HG02759 (cell line): Measurements from ENCODE around the gene PSMD8.
"Not testable (repeated sequence)": the region's sequence is repeated elsewhere in the genome, so short reads cannot be mapped to it uniquely, and the experiment has no call there.

ENCODE experiments used
- ATAC-seq: cut with Tn5 transposase; IDR thresholded peaks from one replicate; pipeline ENCODE4 v1.9.1; 2021; ENCODE audit warnings: mild to moderate bottlenecking, moderate library complexity; ENCODE audit not compliant: unreplicated experiment

Gene PSMD8

DNA sequence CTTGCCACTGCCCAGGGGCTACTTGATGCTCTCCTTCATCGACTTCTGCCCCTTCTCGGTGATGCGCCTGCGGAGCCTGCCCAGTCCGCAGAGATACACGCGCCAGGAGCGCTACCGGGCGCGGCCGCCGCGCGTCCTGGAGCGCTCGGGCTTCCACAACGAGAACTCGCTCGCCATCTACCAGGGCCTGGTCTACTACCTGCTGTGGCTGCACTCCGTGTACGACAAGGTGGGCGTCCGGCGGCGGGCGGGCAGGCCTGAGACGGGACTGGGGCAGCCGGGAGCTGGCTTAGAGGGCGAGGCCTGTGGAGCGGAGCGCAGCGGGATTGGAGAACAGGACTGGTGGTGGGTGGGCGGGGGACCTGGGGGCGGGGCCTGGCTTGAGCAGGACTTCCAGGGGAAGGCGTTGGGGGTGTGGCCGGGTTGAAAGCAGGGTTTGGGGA lies 12.7 kb upstream of the PSMD8 start:
- peak; percentile 58 for ATAC-seq

DNA sequence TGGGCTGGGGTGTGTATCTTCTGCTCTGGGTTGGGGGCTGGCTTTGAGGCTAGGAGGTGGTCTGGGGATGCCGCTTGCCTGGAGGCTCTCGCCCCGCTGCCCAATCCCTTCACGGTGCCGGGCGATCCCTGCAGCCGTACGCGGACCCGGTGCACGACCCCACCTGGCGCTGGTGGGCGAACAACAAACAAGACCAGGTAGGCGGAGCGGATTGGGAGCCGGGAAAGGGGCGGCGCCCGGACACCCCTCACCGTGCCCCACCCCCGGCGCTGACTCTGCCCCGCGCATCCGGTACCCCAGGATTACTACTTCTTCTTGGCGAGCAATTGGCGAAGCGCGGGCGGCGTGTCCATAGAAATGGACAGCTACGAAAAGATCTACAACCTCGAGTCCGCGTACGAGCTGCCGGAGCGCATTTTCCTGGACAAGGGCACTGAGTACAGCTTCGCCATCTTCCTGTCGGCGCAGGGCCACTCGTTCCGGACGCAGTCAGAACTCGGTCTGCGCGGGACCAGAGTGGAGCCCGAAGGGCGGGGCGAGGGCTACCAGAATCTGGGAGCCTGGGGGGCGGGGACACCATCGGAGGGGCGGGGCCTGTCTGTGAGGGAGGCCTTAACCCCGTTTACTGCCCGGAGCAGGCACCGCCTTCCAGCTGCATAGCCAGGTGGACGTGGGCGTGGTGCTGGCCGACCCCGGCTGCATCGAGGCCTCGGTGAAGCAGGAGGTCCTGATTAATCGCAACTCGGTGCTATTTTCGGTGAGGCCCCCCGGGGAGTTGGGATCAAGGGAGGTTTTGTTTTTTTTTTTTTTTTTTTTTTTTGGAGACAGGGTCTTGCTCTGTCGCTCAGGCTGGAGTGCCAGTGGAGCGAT lies 12.1 kb upstream of the PSMD8 start:
- ATAC-seq: peak; percentile 46

DNA sequence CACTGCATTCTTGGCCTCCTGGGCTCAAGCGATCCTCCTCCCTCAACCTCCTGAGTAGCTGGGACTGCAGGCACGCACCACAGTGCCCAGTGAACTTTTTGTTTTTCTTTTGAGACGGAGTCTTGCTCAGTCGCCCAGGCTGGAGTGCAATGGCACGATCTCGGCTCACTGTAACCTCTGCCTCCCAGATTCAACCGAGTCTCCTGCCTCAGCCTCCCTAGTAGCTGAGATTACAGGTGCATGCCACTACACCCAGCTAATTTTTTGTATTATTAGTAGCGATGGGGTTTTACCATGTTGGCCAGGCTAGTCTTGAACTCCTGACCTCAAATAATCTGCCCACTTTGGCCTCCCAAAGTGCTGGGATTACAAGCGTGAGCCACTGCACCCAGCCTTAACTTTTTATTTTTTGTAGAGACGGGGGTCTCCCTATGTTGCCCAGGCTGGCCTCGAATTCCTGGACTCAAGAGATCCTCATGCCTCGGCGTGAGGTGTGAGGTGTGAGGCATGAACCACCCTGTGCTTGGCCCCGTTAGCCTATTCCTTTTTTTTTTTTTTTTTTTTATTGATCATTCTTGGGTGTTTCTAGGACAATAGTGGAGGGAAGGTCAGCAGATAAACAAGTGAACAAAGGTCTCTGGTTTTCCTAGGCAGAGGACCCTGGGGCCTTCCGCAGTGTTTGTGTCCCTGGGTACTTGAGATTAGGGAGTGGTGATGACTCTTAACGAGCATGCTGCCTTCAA lies 11.3 kb upstream of the PSMD8 start:
- not testable (repeated sequence) for ATAC-seq

DNA sequence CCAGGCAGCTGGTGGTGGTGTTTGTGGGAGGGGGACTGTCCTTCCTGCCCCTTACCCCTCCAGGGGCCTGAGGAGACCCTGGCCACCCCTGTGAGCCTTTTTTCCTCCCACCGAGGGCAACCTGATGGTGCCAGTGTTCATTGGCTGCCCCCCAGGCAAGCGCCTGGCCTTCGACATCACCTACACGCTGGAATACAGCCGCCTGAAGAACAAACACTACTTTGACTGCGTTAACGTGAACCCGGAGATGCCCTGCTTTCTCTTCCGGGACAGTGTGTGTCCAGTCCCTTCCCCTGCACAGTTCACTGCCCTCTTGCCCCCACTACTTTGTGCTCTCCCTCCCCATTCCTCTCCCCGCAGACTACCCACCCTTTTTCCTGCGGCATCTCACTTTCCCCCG lies 7.3 kb upstream of the PSMD8 start:
- ATAC-seq: no peak

DNA sequence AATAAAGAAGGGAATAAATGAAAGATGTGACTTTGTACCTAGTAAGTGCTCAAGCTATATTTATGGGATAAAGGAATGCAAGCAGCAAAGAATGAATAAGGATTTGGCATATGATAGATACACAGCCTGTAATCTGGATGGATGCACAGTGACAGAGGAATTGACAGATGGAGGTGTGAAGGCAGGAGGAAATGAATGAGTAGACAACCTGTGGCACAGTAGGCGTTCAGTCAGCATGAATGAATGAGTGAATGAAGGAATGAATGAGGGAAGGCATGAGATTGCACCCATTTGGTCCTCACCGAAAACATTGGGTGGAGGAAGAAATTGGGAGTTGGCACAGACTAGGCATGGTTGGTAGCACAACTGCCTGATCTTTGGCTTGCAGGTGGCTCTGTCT lies 4.8 kb upstream of the PSMD8 start:
- ATAC-seq: no peak

DNA sequence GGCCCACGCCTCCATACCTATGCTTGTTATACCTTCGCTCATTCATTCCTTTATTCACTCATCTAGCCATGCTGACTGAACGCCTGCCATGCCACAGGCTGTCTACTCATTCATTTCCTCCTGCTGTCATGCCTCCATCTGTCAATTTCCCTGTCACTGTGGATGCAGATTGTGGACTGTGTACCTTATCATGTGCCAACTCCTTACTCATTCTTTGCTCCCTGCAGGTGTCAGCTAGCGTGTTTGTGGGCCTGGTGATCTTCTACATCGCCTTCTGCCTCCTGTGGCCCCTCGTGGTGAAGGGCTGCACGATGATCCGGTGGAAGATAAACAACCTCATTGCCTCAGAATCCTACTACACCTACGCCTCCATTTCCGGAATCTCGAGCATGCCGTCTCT lies 4.1 kb upstream of the PSMD8 start:
- no peak for ATAC-seq

DNA sequence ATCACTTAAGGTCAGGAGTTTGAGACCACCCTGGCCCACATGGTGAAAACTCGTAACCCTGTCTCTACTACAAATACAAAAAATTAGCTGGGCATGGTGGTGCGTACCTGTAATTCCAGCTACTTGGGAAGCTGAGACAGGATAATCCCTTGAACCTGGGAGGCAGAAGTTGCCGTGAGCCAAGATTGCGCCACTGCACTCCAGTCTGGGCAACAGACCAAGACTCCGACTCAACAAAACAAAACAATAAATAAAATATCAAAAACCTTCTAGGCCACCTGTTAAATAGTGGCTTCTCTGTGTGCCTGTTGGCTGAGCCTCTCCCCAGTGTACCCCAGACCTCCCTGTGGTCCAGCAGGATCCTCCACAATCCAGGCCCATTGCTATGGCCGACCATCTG lies 3.3 kb upstream of the PSMD8 start:
- no peak for ATAC-seq

DNA sequence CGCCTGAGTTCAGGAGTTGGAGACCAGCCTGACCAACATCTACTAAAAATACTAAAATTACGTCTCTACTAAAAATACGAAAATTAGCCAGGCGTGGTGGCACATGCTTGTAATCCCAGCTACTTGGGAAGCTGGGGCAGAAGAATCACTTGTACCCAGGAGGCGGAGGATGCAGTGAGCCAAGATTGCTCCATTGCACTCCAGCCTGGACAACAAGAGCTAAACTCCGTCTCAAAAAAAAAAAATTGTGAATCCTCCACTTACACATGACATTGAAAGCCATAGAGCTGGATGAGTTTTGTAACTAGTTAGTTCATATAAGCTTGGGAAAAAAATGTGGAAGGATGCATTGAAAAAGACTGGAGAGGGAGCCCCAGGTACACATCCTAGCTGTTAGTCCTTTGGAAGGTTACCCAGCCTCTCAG lies 452 bp upstream of the PSMD8 start:
- ATAC-seq: no peak

DNA sequence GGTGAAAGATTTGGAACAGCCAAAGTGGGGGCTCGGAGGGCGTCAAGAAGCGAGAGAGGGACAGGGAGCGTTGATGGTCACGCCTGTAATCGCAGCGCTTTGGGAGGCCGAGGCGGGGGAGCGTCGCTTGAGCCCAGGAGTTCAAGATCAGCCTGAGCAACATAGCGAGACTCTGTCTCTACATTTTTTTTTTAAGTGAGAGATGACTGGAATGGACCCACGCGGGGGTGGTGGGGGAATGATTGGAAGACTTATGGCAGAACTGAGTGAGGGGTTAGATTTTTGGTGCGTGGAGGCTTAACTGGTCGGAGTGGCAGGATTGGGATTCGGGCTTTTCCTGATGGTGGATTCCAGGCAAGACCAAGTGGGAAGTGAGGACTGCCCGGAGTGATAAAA lies 725 bp downstream of the PSMD8 start:
- ATAC-seq: peak; percentile 1

DNA sequence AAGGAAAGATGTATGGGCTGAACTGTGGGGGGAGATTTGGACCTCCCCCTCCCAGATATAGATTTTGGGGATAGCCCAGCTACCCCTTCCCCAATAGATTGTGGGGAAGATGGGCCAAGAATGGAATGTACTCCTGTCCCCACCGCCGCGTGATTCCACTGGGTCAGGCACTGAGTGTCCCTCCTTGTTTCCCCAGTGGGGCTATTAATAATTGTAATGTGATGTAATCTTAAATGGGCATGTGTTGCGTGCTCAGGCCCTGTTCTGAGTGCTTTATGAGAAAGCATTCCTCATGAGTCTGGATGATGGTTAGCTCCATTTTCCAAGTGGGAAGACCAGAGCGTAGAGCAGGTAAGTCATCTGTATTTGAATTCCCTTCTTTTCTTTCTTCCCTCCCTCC lies 1.4 kb downstream of the PSMD8 start:
- no peak for ATAC-seq

DNA sequence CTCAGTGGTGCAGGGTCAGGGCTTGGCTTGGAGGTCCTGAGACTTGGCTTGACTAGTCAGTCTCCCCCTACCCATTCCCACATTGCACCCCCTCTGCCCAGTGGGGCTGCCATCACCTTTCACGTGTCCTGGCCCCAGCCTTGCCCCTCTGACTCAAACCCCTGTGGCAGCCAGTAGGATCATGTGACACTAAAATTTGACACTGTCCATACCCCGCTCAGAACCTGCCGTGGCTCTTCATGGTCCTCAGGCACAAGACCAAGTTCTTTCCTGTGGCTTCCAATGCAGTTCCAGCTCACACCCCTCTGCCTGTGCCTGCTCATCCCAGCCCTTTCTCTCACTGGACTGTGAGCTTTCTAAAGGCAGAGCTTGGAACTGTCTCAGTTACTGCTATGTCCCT lies 2.2 kb downstream of the PSMD8 start:
- ATAC-seq: no peak

DNA sequence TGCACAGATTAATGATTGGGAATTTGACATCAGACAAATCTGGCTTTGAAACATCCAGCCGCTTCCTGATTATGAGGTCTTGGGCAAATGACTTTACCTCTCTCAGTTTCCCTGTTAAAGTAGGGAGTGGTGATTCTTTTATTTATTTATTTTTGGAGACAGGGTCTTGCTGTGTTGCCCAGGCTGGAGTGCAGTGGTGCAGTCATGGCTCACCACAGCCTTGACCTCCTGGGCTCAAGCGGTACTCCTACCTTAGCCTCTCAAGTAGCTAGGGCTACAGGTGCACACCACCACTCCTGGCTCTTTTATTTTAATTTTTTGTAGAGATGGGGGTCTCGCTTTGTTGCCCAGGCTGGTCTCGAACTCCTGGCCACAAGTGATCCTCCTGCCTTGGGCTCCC lies 2.7 kb downstream of the PSMD8 start:
- no peak for ATAC-seq

DNA sequence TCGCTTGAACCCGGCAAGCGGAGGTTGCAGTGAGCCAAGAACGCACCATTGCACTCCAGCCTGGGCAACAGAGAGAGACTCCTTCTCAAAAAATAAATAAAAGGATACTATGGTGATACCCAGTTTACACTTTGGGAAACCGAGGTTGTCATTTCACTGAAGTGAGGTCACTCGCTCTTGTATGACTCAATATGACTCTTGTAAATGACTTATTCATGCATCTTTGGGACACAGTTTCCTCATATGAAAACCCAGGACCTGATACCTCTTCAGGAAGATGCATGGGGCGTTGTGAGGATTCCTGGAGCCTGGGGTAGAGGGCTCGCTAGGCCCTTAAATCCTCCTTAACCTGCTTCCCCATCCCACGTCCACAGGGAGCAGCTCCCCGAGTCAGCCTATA lies 4.5 kb downstream of the PSMD8 start:
- no peak for ATAC-seq

DNA sequence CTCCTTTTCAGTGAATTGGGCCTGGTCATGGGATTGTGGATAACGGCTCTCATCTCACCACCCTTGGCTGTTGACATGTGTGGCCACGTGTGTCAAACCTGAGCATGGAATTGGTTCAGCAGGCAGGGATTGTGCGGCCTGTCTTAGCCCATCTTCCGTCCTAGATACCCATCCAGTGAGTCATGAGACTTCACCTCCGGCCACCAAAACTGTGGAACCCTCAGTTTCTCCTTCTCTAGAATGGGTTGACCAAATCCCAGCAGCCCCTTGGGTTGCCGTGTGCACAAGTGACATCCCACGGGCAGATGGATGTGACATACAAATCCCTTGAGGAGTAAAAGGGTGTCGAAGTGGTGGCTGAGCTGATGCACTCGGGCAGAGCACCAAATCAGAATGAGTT lies 6.8 kb downstream of the PSMD8 start:
- no peak for ATAC-seq

DNA sequence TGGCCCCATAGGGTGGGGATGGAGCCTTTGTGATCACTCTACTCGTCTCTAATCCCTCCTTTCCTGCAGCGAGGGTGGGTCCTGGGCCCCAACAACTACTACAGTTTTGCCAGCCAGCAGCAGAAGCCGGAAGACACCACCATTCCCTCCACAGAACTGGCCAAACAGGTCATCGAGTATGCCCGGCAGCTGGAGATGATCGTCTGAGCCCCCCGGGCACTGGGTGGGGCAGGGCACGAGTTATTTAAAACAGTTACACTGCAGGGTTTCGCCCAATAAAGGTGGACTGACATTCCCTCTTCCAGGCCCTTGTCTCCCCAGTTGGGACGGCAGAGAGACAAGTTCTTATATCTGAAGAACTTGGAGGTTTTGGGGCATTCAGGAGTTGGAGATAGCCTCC lies 8.8 kb downstream of the PSMD8 start:
- no peak for ATAC-seq

DNA sequence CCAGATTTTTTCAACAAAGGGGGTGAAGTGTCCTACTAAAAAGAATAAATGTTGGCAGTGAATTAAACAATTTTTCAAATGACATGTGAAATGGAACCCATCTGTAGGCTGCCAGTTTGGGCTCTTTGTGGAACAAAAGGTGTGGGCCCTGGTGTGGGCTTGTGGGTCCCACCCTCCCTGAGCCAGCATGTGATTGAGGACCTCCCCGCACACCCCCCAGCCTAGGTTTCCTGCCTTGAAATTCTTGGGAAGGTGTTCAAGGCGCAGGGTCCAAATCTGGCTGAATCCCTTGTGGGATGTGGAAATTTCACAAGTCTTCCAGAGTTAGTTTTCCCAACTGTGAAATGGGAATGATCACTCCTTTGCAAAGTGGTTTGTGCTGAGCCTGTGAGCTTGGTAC lies 9.4 kb downstream of the PSMD8 start:
- ATAC-seq: no peak

DNA sequence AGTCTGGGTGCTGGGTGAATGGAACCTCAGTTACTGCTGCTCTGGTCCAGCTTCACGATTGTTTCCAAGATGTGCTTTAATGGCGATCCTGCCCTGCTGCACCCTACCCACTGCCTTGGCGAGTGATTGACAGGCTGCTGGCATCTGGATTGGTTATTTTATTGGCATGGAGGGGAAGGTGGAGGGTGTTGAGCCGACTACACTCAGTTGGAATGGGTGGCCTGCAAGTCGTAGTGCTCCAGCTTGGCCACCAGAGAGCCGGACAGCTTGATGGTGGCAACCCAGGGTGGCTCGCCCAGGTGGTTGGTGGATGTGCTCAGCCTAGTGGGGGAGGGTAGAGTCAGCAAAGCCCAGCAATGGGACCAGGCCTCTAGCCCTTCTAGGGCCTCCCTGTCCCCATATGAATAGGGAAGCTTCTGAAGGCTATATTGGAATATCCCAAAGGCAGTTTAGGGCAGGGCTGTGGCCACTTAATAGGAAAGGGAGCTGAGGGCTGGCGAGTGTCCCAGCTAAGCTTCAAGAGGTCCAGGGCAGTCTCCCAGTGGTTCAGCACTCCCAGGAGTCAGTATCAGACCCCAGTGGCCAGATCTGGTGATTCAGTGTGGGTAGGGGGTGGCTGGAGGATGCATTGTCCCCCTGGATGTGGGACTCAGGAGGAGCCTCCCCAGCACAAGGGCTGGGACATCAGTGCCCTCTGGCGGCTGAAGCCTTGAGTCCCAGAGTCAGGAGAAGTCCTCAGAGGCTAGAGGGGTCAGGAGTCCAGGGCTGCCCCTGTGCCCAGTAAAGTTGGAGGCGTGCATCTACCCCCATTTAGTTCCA lies 10.0 kb downstream of the PSMD8 start:
- no peak for ATAC-seq

DNA sequence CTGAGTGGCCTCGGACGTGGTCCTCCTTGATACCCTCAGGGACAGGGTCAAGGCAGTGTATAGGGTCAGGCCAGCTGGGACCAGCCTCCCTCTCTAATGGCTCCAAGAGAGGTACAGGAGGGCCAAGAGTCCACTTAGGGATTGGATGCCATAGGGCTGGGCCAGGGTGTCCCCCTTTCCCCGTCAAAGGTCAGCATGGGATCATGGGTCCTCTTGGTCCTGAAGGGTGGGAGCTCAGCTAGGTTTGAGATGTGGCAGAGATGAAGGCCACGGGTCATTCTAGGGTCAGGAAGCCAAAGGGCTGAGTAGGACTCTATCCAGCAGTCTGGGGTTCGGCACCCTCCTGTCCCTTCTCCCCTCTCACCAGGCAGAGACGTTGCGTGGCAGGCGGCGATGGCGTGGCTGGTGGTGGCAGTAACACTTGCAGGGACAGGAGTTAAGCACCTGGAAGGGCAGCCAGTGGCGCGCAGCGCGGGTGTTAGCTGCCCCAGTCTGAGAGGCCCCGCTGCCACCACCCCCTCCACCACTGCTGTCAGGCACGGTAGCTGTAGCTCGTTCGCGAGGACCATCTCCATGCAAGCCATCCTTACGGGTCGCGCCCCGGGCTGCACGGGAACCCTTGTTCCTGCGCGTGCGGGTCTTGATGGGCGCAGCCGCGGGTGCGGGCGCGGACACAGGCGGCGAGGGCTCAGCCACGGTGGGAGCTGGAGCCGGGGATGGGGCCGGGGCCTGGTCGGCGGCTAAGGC lies 10.9 kb downstream of the PSMD8 start:
- no peak for ATAC-seq

DNA sequence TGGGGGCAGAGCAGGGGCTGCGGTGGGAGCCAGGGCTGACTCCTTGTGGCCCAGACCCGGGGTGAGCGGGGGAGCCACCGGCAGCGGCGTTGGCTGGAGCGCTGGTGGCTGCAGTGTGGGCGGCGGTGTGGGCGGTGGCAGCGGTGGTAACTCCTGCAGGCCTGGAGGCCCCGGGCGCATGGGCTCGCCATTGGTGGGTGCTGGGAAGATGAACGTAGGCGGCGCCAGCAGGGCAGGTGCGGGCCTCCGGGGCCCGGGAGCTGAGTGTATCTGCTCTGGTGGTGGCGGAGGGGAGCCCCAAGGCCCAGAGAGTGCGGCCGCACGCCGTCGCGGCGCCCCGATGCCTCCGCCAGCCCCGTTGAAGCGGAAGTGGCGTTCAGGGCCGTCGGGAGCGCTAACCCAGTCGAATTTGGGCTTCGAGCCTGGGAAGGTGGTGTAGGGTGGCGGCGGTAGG lies 11.5 kb downstream of the PSMD8 start:
- no peak for ATAC-seq

DNA sequence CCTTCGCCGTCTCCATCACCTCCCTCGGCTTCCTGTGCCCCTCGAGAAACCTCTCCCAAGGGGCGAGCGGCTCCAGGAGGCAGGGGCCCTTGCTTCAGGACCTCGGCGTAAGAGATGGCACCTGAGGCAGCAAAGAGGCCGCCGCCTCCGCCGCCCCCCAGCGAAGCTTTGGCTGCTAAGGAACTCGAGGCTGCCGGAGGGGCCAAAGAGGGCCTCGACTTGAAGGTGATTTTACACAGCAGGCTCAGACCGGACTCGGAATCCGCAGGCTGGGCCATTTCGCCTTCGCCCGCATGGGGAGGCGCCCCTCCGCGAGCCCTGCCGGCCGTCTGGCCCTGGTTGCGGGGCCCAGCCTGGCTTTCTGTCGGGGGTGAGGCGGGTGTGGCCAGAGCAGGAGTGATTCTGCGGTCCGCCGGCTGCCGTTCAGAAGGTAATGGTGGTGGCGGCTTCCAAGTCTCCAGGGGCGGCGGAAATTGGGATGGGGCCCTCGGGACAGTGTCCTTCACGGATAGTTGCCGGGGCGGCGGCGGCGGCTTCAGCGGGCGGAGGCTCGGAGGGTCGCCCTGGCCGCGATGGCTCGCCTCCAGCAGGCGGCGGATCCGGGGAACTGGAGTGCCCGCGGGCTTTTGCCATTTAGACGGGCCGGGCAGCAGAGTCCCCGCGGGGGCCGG lies 12.1 kb downstream of the PSMD8 start:
- no peak for ATAC-seq
